Muscle of leg (tissue), 11 donors: ENCODE data around the gene CHCHD1. TPM values are rescaled to one million over a fixed set of nuclear protein-coding genes. Genes with fewer than 3 reads are reported as not detected.

ENCODE experiments used
- DNase-seq: peaks from one replicate; pipeline ENCODE4 v3.0.0; 2013
- H3K27ac ChIP-seq: one replicate; pipeline ENCODE4 v1.5.1; 2013; ENCODE audit warnings: mild to moderate bottlenecking, low read length, control low read depth
- H3K27me3 ChIP-seq: one replicate; pipeline ENCODE4 v1.6.1; 2013; ENCODE audit warnings: low read length; ENCODE audit not compliant: control insufficient read depth, insufficient read depth
- H3K36me3 ChIP-seq: one replicate; pipeline ENCODE4 v1.6.1; 2013; ENCODE audit warnings: low read length; ENCODE audit not compliant: control insufficient read depth, insufficient read depth
- H3K4me1 ChIP-seq: one replicate; pipeline ENCODE4 v1.6.1; 2013; ENCODE audit warnings: low read length; ENCODE audit not compliant: control insufficient read depth, insufficient read depth
- H3K4me3 ChIP-seq: one replicate; pipeline ENCODE4 v1.5.1; 2013; ENCODE audit warnings: low read length, control low read depth
- H3K9me3 ChIP-seq: replicated peaks from 2 replicates; pipeline ENCODE4 v1.6.1; 2013; ENCODE audit warnings: low read depth, low read length; ENCODE audit not compliant: control insufficient read depth
- WGBS: methylation state at CpG from one replicate; pipeline ENCODE4 v1.1.5; 2013; ENCODE audit warnings: missing lambda C conversion rate; ENCODE audit not compliant: insufficient coverage; 5-methylcytosine and 5-hydroxymethylcytosine counted together
- polyA plus RNA-seq, 8 donors: library from polyadenylated mRNA; unstranded; fragments of 120-200 nt; gene quantifications; one replicate each; pipeline versions ENCODE4 v1.2.1 to v1.2.3, GENCODE V29; 2013; ENCODE audit warnings: inconsistent platforms in 1 of 8, low replicate concordance in 1 of 8; ENCODE audit not compliant: insufficient read length in 8 of 8, insufficient read depth in 1 of 8
- total RNA-seq: library from RNA; stranded (reverse); fragments of 120-200 nt; gene quantifications from one replicate; pipeline ENCODE4 v1.2.4, GENCODE V29; 2013

The CHCHD1 gene
- total and polyA plus RNA-seq, 9 donors, result 30.1 to 36.3 (median 33.3) TPM

GRCh38 chr10:73810735-73811465, 29.1 kb downstream of the CHCHD1 start:
- no peaks in the 10 kb centered on the region for H3K9me3 ChIP-seq
- peak overlapping the region; percentile 20 for H3K27ac ChIP-seq
- peaks cover 14% of the 10 kb centered on the region for H3K4me1 ChIP-seq
- H3K4me3 ChIP-seq, result peak overlapping the region; percentile 77
- WGBS, result under 1% methylated on average over 63 of the region's 63 CpGs
- no peaks in the 10 kb centered on the region for H3K27me3 ChIP-seq
- DNase-seq, result no peak
- peaks cover 52% of the 10 kb centered on the region for H3K36me3 ChIP-seq

- no peak overlapping the region for H3K4me3 ChIP-seq
- no peak overlapping the region for H3K27ac ChIP-seq
- no peaks in the 10 kb centered on the region for H3K9me3 ChIP-seq
- peaks cover 9% of the 10 kb centered on the region for H3K4me1 ChIP-seq
- H3K27me3 ChIP-seq, result no peaks in the 10 kb centered on the region
- H3K36me3 ChIP-seq, result peaks cover 49% of the 10 kb centered on the region
- WGBS, result 48% methylated on average over 3 of the region's 4 CpGs
- DNase-seq, result no peak
Observed at GRCh38 chr10:73812657-73813056, 30.8 kb downstream of the CHCHD1 start.

GRCh38 chr10:73813333-73813732, 31.5 kb downstream of the CHCHD1 start:
- 89% methylated on average over 3 of the region's 7 CpGs for WGBS
- H3K27ac ChIP-seq, result no peak overlapping the region
- no peaks in the 10 kb centered on the region for H3K27me3 ChIP-seq
- no peak for DNase-seq
- peaks cover 49% of the 10 kb centered on the region for H3K36me3 ChIP-seq
- H3K9me3 ChIP-seq, result no peaks in the 10 kb centered on the region
- no peak overlapping the region for H3K4me3 ChIP-seq
- peaks cover 9% of the 10 kb centered on the region for H3K4me1 ChIP-seq

GRCh38 chr10:73814276-73814895, 32.5 kb downstream of the CHCHD1 start:
- Histone ChIP-seq H3K27ac (no peak overlapping the region), H3K4me3 (no peak overlapping the region), H3K36me3 (peaks cover 48% of the 10 kb centered on the region), H3K9me3 (no peaks in the 10 kb centered on the region), H3K27me3 (no peaks in the 10 kb centered on the region), H3K4me1 (peaks cover 12% of the 10 kb centered on the region)
- no peak for DNase-seq
- 83% methylated on average over 9 of the region's 13 CpGs for WGBS

GRCh38 chr10:73814896-73815718, 33.3 kb downstream of the CHCHD1 start:
- 92% methylated on average over 17 of the region's 22 CpGs for WGBS
- H3K36me3 ChIP-seq, result peaks cover 49% of the 10 kb centered on the region
- no peak for DNase-seq
- no peak overlapping the region for H3K4me3 ChIP-seq
- H3K4me1 ChIP-seq, result peaks cover 13% of the 10 kb centered on the region
- H3K27me3 ChIP-seq, result no peaks in the 10 kb centered on the region
- no peak overlapping the region for H3K27ac ChIP-seq
- no peaks in the 10 kb centered on the region for H3K9me3 ChIP-seq

GRCh38 chr10:73815719-73816030, 33.8 kb downstream of the CHCHD1 start:
- Histone ChIP-seq H3K4me1 (peaks cover 8% of the 10 kb centered on the region), H3K27me3 (no peaks in the 10 kb centered on the region), H3K36me3 (peaks cover 50% of the 10 kb centered on the region), H3K4me3 (no peak overlapping the region), H3K27ac (no peak overlapping the region), H3K9me3 (no peaks in the 10 kb centered on the region)
- no peak for DNase-seq

GRCh38 chr10:73816917-73817729, 35.3 kb downstream of the CHCHD1 start:
- Histone ChIP-seq H3K9me3 (no peaks in the 10 kb centered on the region), H3K36me3 (peaks cover 55% of the 10 kb centered on the region), H3K4me3 (no peak overlapping the region), H3K27ac (no peak overlapping the region), H3K4me1 (peaks cover 7% of the 10 kb centered on the region), H3K27me3 (no peaks in the 10 kb centered on the region)
- whole genome bisulfite sequencing, result 78% methylated on average over 8 of the region's 10 CpGs
- no peak for DNase-seq

GRCh38 chr10:73817826-73818225, 36.0 kb downstream of the CHCHD1 start:
- Histone ChIP-seq H3K27me3 (no peaks in the 10 kb centered on the region), H3K4me3 (no peak overlapping the region), H3K4me1 (peaks cover 7% of the 10 kb centered on the region), H3K9me3 (no peaks in the 10 kb centered on the region), H3K27ac (no peak overlapping the region), H3K36me3 (peaks cover 60% of the 10 kb centered on the region)
- DNase-seq, result no peak
- 89% methylated on average over 4 of the region's 5 CpGs for WGBS

GRCh38 chr10:73818402-73818801, 36.6 kb downstream of the CHCHD1 start:
- H3K4me1 ChIP-seq, result peaks cover 7% of the 10 kb centered on the region
- no peaks in the 10 kb centered on the region for H3K27me3 ChIP-seq
- peaks cover 61% of the 10 kb centered on the region for H3K36me3 ChIP-seq
- 78% methylated on average over 7 of the region's 10 CpGs for WGBS
- H3K27ac ChIP-seq, result no peak overlapping the region
- no peaks in the 10 kb centered on the region for H3K9me3 ChIP-seq
- H3K4me3 ChIP-seq, result no peak overlapping the region
- DNase-seq, result no peak

- peaks cover 7% of the 10 kb centered on the region for H3K4me1 ChIP-seq
- H3K27ac ChIP-seq, result no peak overlapping the region
Observed at GRCh38 chr10:73819081-73819480, 37.2 kb downstream of the CHCHD1 start.

More at GRCh38 chr10:73819081-73819480, 37.2 kb downstream of the CHCHD1 start:
- Histone ChIP-seq H3K9me3 (no peaks in the 10 kb centered on the region), H3K27me3 (no peaks in the 10 kb centered on the region), H3K4me3 (no peak overlapping the region), H3K36me3 (peaks cover 65% of the 10 kb centered on the region)
- DNase-seq, result no peak
- 35% methylated on average over 4 of the region's 5 CpGs for WGBS
